ENCODE data around the gene NIPAL4.
A peak's percentile ranks its signal among the peaks of the same experiment; 100 is the strongest.

The NIPAL4 gene

DNA sequence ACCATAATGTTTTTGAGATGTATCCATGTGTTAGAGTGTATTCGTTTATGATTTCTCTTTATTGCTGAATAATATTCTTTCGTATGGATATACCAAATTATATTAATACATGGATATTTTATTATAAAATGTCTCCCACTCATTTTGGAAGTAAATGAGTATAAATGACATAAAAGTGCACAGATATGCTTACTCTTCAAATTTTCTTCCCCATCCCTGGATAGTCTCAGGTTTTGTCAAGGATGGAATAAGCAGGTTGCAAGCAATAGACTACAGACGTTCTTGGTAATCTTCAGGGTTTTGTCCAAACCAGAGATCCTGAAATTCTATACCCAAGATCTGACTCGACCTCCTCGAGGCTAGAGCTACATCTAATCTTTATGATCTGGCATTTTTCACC is 50.7 kb downstream of the NIPAL4 start:
- no peak overlapping the region for H3K27ac Mint-ChIP-seq
- H3K9me3 Mint-ChIP-seq (ENCODE audit: low read depth): no peaks in the 10 kb centered on the region
- no peak overlapping the region for H3K4me3 Mint-ChIP-seq
- H3K4me1 Mint-ChIP-seq (ENCODE audit: low read depth): peaks cover 2% of the 10 kb centered on the region
- H3K27me3 Mint-ChIP-seq: no peaks in the 10 kb centered on the region
- H3K36me3 Mint-ChIP-seq: no peaks in the 10 kb centered on the region

DNA sequence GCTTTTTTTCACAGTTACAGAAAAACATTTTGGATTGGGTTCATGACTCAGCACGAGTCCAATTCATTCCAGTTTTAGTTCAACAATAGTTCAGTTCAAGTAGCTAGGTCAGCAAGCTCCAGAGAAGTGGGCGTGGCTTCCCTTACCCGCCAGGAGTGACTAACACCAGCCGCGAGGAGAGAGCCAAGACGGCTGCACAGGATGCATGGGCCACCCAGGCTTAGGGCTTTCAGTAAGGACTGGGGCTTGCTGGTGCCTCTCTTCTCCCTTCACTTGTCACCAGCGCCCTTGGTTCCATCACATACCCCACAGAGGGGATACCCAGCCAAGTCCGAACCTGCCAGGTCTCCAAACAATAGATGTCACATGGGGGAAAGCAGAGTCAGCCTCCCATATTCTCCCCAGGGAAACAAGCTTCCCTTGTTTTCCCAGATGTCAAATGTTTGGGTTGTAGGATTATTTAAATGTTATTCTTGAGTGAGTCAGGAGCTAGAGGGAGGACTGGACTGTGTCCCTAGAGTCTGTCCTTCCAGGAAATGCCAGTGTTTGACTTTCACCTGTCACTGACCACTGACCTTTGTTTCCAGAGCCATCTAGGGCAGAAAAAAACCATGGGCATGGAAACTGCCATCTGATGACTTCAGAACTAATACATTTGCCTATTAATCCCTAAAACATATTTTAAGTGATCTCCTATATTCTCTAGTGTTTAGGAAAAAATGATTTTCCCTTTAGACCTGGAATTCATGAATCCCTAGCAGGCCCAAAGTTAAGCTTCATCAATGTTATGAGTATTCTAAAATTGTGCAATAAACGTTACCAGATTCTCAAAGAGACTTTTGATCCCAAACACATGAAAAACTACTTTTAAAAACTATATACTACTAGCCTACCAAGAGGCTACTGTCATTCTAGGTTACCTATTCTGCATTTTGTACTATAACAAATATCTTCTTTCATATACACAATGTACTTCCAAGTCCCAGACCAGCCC is 51.9 kb downstream of the NIPAL4 start:
- no peaks in the 10 kb centered on the region for H3K27me3 Mint-ChIP-seq
- H3K36me3 Mint-ChIP-seq: no peaks in the 10 kb centered on the region
- no peak overlapping the region for H3K4me3 Mint-ChIP-seq
- H3K9me3 Mint-ChIP-seq (ENCODE audit: low read depth): no peaks in the 10 kb centered on the region
- no peaks in the 10 kb centered on the region for H3K4me1 Mint-ChIP-seq (ENCODE audit: low read depth)
- H3K27ac Mint-ChIP-seq: no peak overlapping the region

DNA sequence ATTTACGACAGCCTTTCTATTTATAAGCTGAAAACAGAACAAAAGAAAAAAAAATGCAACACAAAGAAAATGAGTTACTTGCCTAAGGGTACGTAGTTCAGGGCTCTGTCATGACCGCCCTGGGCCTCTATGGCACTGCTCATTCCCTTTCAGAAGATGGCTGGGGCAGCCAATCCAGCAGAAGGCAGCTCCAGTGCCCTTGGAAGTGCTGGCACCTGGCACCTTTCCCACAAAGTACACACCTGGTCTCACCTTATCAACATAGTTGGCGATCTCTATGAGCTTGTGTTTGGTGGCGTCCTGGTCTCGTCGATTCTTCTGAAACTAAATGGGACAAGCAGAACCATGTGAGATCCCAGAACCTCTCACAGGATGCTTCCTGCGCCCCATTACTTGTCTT is 53.2 kb downstream of the NIPAL4 start:
- Mint-ChIP-seq H3K4me3 (no peak overlapping the region), H3K27ac (no peak overlapping the region), H3K9me3 (ENCODE audit: low read depth) (no peaks in the 10 kb centered on the region), H3K4me1 (ENCODE audit: low read depth) (no peaks in the 10 kb centered on the region), H3K36me3 (no peaks in the 10 kb centered on the region), H3K27me3 (no peaks in the 10 kb centered on the region)

DNA sequence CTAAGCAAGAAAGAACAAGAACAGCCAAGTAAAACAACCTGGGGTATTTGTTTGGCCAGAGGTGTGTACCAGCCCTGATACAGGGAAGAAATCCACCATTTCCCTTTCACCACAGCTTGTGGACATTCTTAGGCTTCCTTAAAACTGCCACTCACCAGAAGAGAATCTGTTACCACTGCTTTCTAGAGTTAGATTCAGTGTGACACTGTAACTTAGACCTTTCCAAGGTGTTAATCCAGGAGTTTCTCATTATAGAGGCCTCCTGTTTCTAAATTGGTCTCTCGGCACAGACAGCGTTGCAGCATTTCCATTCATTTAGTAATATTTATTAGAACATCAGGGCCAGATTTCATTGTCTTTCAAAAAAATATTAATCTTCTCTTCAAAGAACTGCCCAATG is 55.0 kb downstream of the NIPAL4 start:
- no peaks in the 10 kb centered on the region for H3K4me1 Mint-ChIP-seq (ENCODE audit: low read depth)
- no peaks in the 10 kb centered on the region for H3K27me3 Mint-ChIP-seq
- no peaks in the 10 kb centered on the region for H3K36me3 Mint-ChIP-seq
- no peaks in the 10 kb centered on the region for H3K9me3 Mint-ChIP-seq (ENCODE audit: low read depth)
- no peak overlapping the region for H3K27ac Mint-ChIP-seq
- no peak overlapping the region for H3K4me3 Mint-ChIP-seq

DNA sequence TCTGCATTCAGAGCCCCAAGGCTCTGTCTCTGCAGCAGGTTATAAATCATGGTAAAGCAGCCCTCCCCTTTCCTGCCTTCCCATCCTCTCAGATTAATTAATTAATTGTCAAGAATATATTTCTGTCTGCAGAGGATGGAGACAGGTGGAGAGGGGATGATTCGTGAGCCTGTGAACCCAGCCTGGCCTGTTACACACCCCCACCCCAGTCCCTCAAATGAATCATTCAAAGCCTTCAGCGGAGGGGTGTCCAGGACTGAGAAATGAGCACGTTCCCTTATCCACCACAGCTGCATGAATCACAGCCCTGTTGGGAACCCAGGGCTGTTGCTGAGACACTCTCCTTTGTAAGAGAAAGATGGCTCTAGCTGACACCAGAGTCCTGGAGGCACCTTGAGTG is 56.0 kb downstream of the NIPAL4 start:
- no peaks in the 10 kb centered on the region for H3K27me3 Mint-ChIP-seq
- H3K4me3 Mint-ChIP-seq: no peak overlapping the region
- no peak overlapping the region for H3K27ac Mint-ChIP-seq
- H3K36me3 Mint-ChIP-seq: no peaks in the 10 kb centered on the region
- H3K4me1 Mint-ChIP-seq (ENCODE audit: low read depth): no peaks in the 10 kb centered on the region
- H3K9me3 Mint-ChIP-seq (ENCODE audit: low read depth): no peaks in the 10 kb centered on the region

- no peaks in the 10 kb centered on the region for H3K36me3 Mint-ChIP-seq
- H3K4me1 Mint-ChIP-seq (ENCODE audit: low read depth): no peaks in the 10 kb centered on the region
- no peak overlapping the region for H3K4me3 Mint-ChIP-seq
- no peaks in the 10 kb centered on the region for H3K9me3 Mint-ChIP-seq (ENCODE audit: low read depth)
- H3K27me3 Mint-ChIP-seq: no peaks in the 10 kb centered on the region
- H3K27ac Mint-ChIP-seq: peak overlapping the region; percentile 36
Observed at GRCh38 chr5:157516626-157517325, 56.8 kb downstream of the NIPAL4 start.

- no peaks in the 10 kb centered on the region for H3K36me3 Mint-ChIP-seq
- no peak overlapping the region for H3K27ac Mint-ChIP-seq
- H3K27me3 Mint-ChIP-seq: no peaks in the 10 kb centered on the region
- no peak overlapping the region for H3K4me3 Mint-ChIP-seq
- H3K9me3 Mint-ChIP-seq (ENCODE audit: low read depth): no peaks in the 10 kb centered on the region
- no peaks in the 10 kb centered on the region for H3K4me1 Mint-ChIP-seq (ENCODE audit: low read depth)
Observed at GRCh38 chr5:157518963-157519362, 59.0 kb downstream of the NIPAL4 start.

- no peak overlapping the region for H3K27ac Mint-ChIP-seq
- H3K27me3 Mint-ChIP-seq: no peaks in the 10 kb centered on the region
- H3K4me1 Mint-ChIP-seq (ENCODE audit: low read depth): no peaks in the 10 kb centered on the region
- no peak overlapping the region for H3K4me3 Mint-ChIP-seq
- H3K9me3 Mint-ChIP-seq (ENCODE audit: low read depth): no peaks in the 10 kb centered on the region
- H3K36me3 Mint-ChIP-seq: no peaks in the 10 kb centered on the region
Observed at GRCh38 chr5:157519579-157520253, 59.7 kb downstream of the NIPAL4 start.

GRCh38 chr5:157520911-157521703 is 61.1 kb downstream of the NIPAL4 start:
- no peaks in the 10 kb centered on the region for H3K4me1 Mint-ChIP-seq (ENCODE audit: low read depth)
- no peaks in the 10 kb centered on the region for H3K27me3 Mint-ChIP-seq
- no peak overlapping the region for H3K4me3 Mint-ChIP-seq
- no peaks in the 10 kb centered on the region for H3K9me3 Mint-ChIP-seq (ENCODE audit: low read depth)
- H3K27ac Mint-ChIP-seq: no peak overlapping the region
- H3K36me3 Mint-ChIP-seq: no peaks in the 10 kb centered on the region

DNA sequence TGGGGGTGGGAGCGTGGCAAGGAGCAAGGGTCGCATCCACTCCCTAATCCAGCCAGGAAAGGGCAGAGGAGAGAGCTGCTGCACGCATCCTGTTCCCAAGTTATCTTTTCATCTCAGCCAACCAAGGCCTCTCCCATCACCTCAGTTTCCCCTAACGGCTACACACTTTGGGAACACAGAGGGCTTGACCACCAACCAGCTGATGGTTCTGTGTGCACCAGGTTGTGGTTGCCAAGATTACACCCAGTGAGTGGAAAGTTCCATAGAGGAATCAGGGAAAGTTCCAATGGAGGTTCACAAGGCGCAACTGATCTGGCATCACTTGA is 61.7 kb downstream of the NIPAL4 start:
- no peaks in the 10 kb centered on the region for H3K9me3 Mint-ChIP-seq (ENCODE audit: low read depth)
- H3K27ac Mint-ChIP-seq: no peak overlapping the region
- H3K4me1 Mint-ChIP-seq (ENCODE audit: low read depth): no peaks in the 10 kb centered on the region
- no peak overlapping the region for H3K4me3 Mint-ChIP-seq
- H3K36me3 Mint-ChIP-seq: no peaks in the 10 kb centered on the region
- H3K27me3 Mint-ChIP-seq: no peaks in the 10 kb centered on the region

DNA sequence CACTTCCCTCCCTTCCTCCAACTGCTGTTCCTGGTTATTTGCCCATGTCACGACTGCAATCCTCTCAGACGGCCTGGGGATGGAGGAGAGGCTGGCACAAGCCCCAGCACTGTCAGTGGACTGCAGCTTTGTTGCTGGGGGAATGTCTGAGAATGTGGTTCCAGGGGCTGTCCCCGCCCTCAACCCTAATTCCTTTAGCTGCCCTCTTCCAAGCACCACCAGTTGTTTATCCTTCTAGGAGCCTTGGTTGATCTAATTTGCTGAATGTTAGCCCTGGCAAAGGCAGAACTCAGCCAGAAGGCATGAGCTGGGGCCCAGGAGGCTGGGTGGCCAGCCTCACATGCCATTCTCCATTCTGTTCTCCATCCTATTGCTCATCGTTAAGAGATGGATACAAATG is 64.0 kb downstream of the NIPAL4 start:
- H3K4me1 Mint-ChIP-seq (ENCODE audit: low read depth): no peaks in the 10 kb centered on the region

More for the DNA sequence above, 64.0 kb downstream of the NIPAL4 start:
- Mint-ChIP-seq H3K9me3 (ENCODE audit: low read depth) (no peaks in the 10 kb centered on the region), H3K36me3 (no peaks in the 10 kb centered on the region), H3K4me3 (no peak overlapping the region), H3K27ac (no peak overlapping the region), H3K27me3 (no peaks in the 10 kb centered on the region)
